Measurements from ENCODE around the gene TMEM236.

The TMEM236 gene

GRCh38 chr10:17742918-17743317 is 9.1 kb upstream of the TMEM236 start:
- peak in 1 of 2 experiments; percentile 18 for DNase-seq (ENCODE audit: low read depth in 2 of 2)

- DNase-seq (ENCODE audit: low read depth in 2 of 2), result no peak
Observed at GRCh38 chr10:17743437-17743836, 8.6 kb upstream of the TMEM236 start.

- DNase-seq (ENCODE audit: low read depth in 2 of 2), result no peak
Observed at GRCh38 chr10:17744341-17744861, 7.6 kb upstream of the TMEM236 start.

GRCh38 chr10:17747883-17748550 is 4.0 kb upstream of the TMEM236 start:
- no peak for DNase-seq (ENCODE audit: low read depth in 2 of 2)

GRCh38 chr10:17749890-17750289 is 2.1 kb upstream of the TMEM236 start:
- no peak for DNase-seq (ENCODE audit: low read depth in 2 of 2)

- DNase-seq (ENCODE audit: low read depth in 2 of 2), result no peak
Observed at GRCh38 chr10:17756557-17757217, 4.7 kb downstream of the TMEM236 start.

- DNase-seq (ENCODE audit: low read depth in 2 of 2), result no peak
Observed at GRCh38 chr10:17758200-17758599, 6.2 kb downstream of the TMEM236 start.

GRCh38 chr10:17758896-17759295 is 6.9 kb downstream of the TMEM236 start:
- no peak for DNase-seq (ENCODE audit: low read depth in 2 of 2)

GRCh38 chr10:17764142-17764541 is 12.1 kb downstream of the TMEM236 start:
- DNase-seq (ENCODE audit: low read depth in 2 of 2), result no peak

GRCh38 chr10:17765602-17766001 is 13.6 kb downstream of the TMEM236 start:
- no peak for DNase-seq (ENCODE audit: low read depth in 2 of 2)

GRCh38 chr10:17766731-17767130 is 14.7 kb downstream of the TMEM236 start:
- no peak for DNase-seq (ENCODE audit: low read depth in 2 of 2)

- no peak for DNase-seq (ENCODE audit: low read depth in 2 of 2)
Observed at GRCh38 chr10:17768496-17768895, 16.5 kb downstream of the TMEM236 start.

- DNase-seq (ENCODE audit: low read depth in 2 of 2), result no peak
Observed at GRCh38 chr10:17768957-17769356, 17.0 kb downstream of the TMEM236 start.

GRCh38 chr10:17771017-17771416 is 19.0 kb downstream of the TMEM236 start:
- no peak for DNase-seq (ENCODE audit: low read depth in 2 of 2)

- no peak for DNase-seq (ENCODE audit: low read depth in 2 of 2)
Observed at GRCh38 chr10:17779784-17780183, 27.8 kb downstream of the TMEM236 start.

- DNase-seq (ENCODE audit: low read depth in 2 of 2), result no peak
Observed at GRCh38 chr10:17780727-17781126, 28.7 kb downstream of the TMEM236 start.

- DNase-seq (ENCODE audit: low read depth in 2 of 2), result no peak
Observed at GRCh38 chr10:17781856-17782255, 29.9 kb downstream of the TMEM236 start.

- peak in 1 of 2 experiments; percentile 24 for DNase-seq (ENCODE audit: low read depth in 2 of 2)
Observed at GRCh38 chr10:17782921-17783665, 31.1 kb downstream of the TMEM236 start.

GRCh38 chr10:17783751-17784150 is 31.8 kb downstream of the TMEM236 start:
- no peak for DNase-seq (ENCODE audit: low read depth in 2 of 2)

GRCh38 chr10:17784688-17785087 is 32.7 kb downstream of the TMEM236 start:
- peak in 1 of 2 experiments; percentile 24 for DNase-seq (ENCODE audit: low read depth in 2 of 2)

- DNase-seq (ENCODE audit: low read depth in 2 of 2), result no peak
Observed at GRCh38 chr10:17785276-17785930, 33.4 kb downstream of the TMEM236 start.
